AML-193 (cell line): ENCODE measurements around the gene FKBP8.
A peak's percentile ranks its signal among the peaks of the same experiment; 100 is the strongest.

Experiments used
- DNase-seq, 2 experiments: peaks; one replicate each; lab custom pipeline; 2025; lab: John Stamatoyannopoulos, UW

The FKBP8 gene

DNA sequence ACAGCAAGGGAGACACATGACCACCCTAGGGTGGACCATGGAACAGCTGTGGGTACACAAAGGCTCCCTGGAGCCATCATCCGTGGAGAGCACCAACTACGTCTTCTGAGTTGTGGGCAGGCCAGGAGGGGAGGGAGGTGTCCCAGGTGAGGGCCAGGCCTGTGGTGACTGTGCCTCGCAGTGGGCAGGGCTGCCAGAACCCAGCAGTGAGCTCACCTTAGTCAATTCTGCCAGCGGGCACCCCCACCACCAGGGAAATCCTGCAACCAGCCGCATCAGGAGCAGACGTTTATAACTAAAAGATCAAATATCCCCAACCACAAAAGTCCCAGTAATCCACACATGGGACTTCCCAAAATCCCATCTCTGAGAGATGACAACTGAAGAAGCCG is 41.1 kb downstream of the FKBP8 start:
- DNase-seq, result no peak

DNA sequence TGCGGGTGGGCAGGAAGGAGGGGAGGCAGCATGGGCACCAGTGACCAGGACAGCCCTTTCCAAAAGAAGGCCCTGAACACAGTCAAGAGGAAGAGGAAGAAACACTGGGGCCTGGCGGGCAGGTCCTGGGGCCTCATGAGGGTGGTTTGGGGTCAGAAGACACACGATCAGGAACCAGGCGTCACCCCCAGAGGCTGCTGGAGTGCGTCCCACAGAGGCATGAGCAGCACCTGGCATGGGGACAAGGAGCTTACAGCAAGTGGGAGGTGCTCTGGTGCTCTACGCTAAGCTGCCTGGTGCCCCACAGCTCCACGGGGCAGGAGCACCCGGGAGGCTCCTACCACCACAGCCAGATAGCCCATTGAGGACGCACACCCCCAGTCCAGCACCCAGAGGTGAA is 41.5 kb downstream of the FKBP8 start:
- no peak for DNase-seq

DNA sequence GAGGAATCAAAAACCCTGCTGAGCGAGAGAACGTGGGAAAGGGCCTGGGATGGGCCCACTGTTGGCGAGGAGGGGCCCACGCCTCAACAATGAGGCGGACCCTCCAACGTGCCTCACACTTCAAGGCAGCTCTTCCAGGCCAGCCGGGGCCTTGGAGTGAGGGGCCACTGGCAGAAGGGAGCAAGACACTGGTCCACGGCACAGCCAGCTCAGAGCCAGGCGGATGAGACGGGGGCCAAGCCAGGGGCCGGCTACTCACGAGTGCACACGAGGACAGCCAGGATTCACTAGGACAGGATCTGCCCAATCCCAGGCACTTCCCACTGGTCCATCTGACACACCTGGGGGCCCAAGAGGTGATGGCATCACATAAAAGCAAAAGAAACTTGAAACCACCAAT is 42.0 kb downstream of the FKBP8 start:
- no peak for DNase-seq

DNA sequence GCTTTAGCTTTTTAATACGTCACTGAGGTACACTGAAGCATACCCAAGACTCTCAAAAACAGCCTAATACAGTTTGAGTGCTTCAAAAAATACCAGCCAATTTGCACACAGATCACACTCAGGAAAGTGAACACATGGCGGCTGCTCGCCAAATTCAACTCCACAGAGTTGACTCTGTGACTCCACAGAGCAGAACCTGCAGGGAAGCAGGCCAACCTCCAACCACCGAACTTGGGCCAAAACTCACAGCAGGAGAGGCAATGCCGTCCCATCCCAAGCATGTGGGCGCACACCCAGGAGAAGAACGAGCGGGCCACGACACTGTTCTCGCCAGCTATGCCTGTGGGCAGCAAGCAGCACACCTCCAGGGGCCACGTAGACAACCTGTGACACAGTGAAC is 42.6 kb downstream of the FKBP8 start:
- DNase-seq, result no peak

DNA sequence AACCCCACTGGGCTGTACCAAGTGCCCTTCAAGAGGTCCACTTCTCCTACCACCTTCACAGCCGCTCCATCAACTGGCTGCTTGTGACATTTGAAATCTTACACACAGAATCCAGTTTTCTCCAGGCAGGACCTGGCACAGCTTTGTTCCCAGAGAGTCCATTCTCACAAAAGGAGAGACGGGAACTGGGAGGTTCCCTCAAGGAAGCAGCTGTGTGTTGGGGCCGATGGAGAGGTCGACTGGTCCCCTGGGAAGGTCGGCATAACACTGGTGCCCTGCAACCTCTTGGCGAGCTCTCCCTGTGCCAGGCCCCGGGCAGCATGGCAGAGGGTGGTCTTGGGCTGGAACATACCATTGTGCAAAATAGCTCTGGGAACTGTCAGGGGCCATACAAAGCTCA is 43.0 kb downstream of the FKBP8 start:
- no peak for DNase-seq

DNA sequence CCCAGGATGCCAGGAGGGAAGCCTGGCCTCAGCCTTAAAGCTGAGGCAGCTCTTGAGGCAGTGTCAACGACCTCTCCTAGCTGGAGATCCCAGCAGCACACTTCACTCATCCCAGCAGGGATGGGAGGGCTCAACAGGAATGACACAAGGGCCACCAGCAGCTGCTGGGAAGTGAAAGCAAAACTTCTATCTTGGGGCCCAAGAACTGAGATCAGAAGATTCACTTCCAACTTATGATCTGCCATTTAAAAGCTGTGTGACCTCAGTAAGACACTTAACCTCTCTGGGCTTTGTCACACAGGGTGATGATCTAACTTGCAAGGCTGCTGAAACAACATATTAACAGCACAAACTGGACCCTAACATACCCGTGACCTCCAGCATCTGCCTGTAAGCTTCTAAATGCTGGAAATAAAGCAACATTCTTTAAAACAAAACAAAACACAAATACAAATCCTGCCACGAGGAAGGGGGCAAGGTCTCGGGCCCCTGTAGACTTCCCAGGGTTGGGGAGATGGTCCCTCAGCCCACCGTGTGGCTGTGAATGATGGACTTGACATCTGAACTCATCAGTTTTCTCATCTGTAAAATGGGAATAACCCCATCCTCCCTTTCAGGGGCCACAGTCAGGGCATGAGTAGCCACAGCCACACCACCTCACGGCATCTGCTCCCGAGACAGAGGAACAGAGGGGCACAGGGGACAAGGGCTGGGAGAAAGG is 44.2 kb downstream of the FKBP8 start:
- no peak for DNase-seq

DNA sequence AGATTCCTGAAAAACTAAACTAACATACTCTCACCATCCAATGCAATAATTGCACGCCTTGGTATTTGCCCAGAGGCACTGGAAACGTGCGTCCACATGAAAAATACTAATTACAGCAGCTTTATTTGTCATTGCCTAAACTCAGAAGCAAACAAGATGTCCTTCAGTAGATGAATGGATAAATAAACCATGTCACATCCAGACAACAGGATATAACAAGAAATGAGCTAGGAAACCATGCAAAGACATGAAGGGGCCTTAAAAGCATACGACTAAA is 46.5 kb downstream of the FKBP8 start:
- no peak for DNase-seq

DNA sequence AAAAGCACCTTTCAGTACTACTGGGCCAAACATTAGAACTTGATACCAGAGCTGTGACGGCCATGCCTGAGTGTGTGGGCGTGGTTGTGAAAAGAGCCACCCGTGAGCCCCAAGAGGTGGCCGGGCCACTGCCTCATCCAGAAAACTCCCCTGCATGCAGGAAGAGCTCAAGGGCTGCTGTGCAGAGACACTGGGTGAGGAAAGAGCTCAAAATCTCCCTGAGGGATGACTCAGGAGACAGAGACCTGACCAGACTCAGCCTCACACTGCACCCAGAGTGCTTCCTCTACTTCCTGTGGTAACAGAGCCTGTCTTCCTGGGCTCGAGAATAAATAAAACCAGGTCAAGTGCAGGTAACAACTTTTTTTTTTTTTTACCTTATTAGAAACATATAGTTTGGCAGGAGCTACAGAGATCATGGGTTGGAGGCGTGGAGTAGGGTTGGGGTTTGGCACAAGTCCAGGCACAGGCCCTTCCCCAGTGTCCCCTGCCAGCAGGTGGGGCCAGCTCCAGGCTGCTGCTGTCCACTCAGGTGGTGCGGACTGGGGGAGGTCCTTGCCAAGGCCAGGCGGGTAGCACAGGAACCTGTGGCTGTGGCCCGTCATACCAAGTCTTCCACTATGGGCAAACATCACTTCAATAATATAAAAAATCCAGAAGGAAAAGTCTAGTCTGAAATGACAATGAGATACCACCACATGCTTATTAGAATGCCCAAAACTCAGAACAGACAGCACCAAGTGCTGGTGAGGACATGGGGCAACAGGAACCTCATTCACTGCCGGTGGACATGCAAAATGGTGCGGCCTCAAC is 47.0 kb downstream of the FKBP8 start:
- DNase-seq, result peak; percentile 86 to 90

DNA sequence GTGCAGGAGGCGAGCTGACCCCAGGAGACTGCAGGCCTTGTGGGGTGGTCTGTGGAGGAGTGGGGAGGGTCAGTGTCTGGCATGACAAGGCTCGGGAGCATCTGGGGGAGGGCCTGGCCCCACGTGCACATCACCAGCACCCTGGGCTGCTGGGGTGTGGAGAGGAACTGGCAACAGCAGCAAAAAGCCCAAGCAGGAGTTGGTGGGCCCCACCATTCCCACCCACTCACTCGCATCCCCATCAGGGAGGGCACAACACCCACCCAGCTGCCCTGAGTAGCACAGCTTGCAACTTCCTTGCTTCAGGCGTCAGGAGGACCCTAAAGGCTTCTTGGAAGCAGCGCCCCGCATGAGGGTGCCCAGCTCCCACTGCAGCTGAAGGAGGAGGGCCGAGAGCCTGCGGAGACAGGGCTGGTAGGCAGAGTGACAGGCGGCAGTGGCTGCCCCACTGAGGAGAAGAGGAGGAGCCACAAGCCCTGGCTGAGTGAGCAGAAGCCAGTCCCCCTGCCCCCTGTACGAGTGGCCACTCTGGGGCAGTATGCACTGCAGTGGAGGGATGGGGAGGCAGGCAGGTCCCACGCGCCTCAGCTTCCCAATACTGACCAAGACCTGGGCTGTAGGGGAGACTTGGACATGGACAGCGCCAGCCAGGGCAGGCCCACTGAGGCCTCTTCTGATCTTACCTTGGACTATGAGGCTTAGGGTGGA is 48.0 kb downstream of the FKBP8 start:
- no peak for DNase-seq

DNA sequence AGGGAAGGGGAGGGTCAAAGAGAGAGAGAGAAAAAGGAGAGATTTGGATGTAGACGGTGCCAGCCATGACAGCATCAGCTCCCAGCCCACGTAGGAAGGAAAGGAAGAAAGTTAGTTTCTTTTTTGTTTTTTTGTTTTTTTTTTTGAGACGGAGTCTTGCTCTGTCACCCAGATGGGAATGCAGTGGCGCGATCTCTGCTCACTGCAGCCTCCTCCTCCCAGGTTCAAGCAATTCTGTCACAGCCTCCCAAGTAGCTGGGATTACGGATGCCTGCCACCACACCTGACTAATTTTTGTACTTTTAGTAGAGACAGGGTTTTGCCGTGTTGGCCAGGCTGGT is 49.1 kb downstream of the FKBP8 start:
- DNase-seq, result no peak

DNA sequence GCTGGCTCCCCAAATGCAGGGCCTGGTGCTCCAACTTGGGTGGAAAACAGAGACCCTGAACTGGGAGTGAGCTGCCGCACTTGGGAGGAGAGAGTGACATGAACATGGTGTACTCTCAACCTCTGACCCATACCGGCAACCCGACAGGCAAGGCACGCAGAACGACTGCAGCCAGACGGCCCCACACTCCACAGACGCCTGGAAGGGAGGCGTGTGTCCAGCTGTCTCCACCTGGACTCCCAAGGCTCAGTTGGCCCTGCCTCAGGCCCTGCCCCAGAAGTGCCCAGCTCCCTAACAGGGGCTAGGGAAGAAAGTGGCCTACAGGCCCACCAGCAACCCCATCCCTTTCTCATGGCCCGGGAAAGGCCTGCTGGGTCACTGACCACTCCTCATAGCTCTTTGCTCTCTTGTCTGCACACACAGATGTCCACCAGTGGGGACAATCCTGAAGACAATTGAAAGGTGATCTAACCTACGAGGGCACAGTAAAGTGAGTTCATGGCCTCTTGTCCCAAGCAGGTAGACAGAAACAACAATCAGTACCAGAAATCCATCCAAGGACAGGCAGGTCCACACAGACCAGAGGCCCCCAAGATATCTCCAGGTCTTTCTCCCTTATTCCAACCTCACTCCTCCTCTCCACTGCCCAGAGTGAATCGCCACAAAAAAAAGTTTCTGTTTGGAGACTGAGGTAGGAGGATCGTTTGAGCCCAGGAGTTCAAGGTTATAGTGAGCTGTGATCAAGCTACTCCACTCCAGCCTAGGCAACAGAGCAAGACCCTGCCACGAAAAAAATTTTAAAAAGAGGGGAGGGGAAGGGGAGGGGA is 49.7 kb downstream of the FKBP8 start:
- no peak for DNase-seq

DNA sequence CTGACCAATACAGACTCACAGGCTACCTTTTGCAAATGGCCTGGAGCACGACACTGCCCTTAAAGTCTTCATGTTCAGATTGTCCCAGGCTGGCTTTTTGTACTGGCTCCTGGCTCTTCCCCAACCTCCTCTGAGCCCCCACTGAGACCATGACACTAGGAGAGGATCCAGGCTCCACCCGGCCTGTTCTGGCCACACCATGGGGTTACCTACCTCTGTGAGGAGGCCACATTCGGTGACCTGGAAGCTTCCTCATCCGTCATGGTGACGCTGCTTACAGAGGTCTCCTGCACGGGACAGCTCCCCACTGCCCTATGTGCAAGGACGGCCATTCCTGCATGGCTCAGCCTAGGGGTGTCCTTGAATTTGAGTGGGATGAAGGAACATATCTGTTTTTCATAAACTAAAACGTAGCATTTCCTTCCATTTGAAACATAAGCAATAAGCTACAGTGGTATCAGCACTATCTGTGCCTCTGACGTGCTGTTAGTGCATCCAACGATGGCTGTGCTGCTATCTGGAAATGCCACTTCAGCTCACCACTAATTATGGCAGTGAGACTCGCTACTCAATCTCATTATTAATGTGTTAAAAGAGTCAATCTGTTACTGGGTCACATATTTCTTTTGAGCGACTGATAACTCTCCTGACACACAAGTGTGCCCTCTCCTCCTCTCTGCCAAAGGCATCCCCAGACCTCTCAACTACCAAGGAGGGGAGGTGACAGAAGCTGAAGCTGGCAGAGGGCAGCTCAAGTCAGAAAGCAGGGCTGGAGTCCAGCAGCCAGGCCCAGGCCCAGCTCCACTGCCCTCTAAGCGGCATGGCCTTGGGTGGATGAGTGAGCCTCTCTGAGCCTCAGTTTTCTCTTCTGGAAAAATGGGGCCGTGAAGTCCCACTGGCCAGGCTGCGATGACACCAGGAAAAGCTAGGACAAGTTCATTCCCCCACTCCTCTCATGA is 51.1 kb downstream of the FKBP8 start:
- no peak for DNase-seq

DNA sequence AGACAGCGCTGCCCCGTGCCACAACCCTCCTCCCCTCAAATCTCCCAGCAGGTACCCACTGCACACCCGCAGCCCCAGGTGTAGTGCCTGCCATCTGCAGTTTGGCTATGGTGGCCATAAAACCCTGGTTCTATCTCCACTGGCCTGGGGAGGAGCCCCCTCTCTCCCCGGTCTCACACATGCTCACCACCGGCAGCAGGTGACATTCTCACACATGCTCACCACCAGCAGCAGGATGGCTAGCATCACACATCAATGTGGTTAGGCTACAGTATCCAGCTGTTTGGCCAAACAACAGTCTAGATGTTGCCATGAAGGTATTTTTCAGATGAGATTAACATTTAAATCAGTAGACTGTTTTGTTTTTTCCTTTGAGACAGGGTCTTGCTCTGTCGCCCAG is 52.6 kb downstream of the FKBP8 start:
- no peak for DNase-seq

DNA sequence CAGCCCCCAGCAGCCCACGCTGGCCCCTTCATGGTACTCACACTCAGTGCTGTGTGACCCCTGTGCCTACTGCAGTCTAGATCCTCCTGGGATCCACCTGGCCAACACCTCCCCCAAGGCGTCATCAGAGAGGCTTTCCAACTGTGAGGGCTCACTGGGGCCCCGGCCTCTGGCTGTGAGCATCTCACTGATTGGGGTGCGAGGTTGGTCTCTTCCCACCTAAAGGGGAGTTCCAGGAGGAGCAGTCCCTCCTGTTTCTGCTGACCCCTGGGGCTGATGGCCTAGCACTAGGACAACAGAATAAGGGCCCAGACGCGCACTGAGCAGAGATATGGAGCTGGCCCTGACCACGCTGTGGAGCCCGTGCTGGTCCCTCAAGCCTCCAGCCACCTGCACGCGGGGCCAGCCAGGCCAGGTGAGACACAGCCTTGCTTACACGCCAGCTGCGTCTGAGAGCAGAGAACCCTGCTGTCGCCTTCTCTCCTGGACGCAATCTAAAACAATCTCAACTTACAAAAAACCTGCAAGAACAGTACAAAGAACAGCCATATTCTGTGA is 53.7 kb downstream of the FKBP8 start:
- DNase-seq, result no peak

DNA sequence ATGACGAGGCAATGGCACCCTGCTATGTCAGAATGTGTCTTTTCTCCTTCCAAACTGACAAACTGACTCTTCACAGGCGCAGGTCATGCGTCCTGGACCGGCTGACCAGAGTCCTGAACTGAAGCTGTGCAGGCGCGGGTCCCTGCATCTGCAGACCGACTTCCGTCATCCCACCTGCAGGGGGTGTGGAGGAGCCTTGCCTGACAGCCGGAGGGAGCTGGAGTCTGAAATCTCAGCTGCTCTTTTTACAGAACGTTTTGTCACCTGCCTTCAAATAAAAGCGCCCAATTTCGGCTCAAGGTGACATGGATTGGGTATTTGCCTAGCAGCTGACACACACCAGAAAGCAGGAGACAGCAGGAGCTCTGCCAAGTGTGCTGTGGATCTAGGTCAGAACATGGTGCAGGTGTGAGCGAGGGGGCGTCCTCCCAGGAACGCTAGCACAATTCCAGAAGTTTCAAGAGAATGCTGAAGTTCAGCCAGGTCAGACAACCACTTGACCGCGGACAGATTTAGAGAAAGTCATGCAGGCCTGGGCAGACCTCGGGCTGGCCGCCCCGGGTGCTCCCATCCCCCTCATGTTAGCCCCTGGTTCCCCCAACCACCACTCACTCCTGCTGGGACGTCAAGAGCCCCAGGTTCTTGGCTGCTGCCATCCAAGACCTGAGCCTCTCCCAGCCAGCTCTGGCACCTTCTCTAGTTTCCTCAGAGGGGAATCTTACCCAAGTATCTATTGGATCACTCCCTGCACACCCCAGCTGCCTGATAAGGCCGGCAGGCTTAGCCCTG is 54.3 kb downstream of the FKBP8 start:
- no peak for DNase-seq

DNA sequence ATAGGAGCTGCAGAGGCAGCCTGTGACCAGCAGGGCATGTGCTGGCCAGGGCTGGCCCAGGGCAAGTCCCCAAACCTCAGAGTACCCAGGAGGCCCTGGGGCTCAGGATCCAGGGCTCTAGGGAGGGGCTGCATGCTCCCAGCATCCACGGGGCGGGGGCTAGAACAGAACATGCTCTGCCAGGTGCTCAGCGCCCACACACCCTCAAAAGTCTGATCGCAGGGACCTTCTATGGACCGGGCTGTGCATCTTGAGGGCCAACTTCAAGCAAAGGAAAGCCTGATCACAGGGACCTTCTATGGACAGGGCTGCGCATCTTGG is 55.0 kb downstream of the FKBP8 start:
- peak in 1 of 2 experiments; percentile 19 for DNase-seq

DNA sequence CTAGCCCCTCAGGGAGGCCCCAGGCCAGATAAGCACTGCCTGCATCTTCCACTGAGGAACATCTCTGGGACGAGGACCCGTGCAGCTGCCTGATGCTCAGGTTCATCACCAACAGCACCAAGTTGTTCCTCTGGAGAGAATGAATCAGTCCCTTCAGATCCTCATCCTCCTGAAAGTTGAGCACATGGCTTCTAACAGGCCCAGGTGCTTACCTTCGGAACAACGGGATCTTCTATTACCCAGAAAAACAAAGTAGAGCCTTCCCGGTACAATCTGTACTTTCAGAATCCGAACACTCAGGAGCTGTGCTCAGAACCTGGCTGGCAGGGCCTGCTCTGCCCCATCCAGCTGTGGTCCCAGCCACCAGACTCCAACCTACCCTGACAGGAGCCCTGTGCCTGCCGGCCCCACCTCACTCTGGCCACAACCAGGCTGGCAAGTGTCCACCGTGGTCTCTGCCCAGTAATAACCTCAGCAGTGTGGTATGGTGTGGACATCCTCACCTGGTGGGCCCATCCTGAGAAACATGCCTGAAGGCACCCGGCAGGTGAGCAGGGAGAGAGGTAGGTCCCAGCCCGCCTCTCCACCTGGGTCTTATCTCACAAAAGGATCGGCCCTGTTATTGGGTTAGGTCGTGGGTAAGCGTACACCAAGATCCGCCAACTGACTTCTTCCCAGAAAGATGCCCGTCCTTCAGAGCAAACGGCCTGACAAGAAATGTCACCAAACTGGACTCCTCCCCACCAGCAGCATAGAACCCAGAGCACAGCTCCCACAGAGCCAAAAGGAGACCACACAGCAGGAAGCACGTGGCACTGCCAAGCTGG is 55.6 kb downstream of the FKBP8 start:
- no peak for DNase-seq

DNA sequence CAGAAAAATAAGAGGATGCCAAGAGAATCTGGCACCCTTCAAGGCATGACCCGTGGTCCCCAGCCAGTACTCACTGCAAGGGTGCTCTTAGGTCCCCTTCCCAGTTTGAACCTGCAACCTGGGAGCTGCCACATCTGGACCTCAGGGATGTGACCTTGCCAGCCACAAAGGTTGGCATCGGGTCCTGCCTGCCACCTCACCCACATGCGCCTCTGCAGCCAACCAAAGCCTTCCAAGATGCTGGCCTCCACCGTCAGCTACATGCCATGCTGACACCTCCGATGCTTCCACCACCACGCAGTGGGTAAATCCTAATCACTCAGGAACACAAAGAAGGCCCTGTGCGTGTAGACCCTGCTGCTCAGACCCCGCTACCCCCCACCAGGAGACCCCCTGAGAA is 56.6 kb downstream of the FKBP8 start:
- no peak for DNase-seq

DNA sequence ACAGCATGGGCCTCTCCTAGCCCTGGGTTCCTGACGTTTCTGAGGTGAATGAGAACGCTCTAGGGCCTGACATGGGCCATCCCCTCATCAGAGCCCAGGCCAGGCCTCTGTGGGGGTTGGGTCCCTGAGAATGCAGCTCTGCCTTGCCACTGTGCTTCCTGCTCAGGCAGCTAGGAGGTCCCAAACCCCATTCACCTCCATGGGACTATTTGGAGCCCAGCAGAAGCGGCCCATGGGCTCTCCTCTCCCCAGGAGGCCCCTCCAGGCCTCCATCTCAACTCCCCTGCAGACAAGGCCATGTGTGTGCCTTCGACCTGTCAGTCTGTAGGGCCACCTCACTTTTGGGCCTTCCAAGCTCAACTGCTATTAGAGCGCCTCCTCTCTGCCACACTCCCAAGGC is 58.4 kb downstream of the FKBP8 start:
- DNase-seq, result no peak
